T-helper 22 cell (primary cell): Measurements from ENCODE around the gene OR52N1.

Experiments
- DNase-seq: peaks from one replicate; pipeline ENCODE4 v3.0.0-alpha.2; 2020; ENCODE audit warnings: low read depth

Gene OR52N1

DNA sequence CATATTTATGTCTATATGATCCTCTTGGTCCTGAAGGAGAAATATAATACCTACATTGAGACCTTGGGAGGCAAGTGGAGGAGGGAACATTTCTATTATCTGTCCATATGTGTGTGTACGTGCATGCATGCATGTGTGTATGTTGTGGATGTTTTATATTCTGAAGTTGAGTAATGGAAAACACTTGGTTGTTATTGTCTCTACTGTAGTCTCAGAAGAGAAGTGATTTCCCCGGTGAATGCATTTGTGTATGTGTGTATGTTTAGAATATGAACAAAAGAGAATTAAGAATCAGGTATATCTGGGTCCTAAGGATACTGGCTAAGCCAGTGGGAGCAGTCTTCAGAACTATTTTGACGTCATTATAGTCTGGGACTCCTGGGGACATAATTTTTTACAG lies at the start of gene OR52N1:
TSS of gene OR52N1 (minus strand) at position 101 of the 400 bp plus-strand sequence. CDS start 2,449 bp downstream, outside the sequence.
- no peak for DNase-seq

DNA sequence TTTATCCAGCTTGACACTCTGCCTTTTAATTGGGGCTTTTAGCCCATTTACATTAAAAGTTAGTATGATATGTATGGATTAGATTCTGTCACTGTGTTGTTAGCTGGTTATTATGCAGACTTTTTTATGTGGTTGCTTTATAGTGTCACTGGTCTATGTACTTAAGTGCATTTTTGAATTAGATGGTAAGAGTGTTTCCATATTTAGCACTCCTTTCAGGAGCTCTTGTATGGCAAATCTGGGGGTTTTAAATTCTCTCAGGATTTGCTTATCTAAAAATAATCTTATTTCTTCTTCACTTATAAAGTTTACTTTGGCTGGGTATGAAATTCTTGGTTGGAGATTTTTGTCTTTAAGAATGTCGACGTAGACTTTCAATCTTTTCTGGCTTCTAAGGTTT lies 46.6 kb upstream of the OR52N1 start:
- DNase-seq = no peak

DNA sequence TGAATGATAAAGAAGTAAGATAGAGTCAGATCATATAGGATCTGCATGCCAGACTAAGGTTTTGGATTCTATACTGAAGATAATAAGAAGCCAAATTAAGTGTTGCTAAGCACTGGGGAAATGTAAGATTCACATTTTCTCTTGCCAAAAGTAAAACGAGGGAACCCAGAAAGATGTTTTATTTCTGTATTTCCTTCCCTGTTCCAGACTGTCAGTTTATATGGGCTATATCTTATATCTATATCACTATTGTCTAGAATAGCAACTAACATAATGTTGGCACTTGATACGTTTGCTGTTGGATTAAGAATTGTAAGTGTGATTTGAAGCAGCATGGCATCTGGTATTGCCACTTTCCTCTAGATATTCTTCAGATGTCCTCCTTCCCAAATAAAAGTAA lies 42.4 kb upstream of the OR52N1 start:
- DNase-seq = no peak

DNA sequence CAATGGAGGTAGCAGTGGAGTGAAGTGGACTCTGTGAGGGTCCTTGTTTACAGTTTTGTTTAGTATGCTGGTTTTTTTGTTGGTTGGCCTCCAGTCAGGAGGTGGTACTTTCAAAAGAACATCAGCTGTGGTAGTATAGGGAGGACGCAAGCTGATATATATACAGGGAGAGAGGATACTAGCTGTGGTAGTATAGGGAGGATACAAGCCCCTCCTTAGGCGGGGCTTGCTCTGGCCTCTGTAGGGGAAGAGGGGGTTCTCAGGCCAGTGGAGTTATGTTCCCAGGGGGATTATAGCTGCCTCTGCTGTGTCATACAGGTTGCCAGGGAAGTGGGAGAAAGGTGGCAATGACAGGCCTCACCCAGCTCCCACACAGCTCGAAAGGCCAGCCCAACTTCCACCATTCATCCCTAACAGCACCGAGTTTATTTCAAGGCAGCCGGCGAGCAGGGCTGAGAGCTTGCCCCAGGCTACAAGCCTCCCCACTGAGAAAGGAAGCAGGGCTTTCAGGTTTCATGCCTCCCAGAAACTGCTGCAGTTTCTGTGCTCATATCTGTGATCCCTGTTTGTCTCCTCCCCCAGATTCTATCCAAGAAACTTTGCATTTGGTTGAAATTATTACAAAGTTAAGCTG lies 40.2 kb upstream of the OR52N1 start:
- no peak for DNase-seq

DNA sequence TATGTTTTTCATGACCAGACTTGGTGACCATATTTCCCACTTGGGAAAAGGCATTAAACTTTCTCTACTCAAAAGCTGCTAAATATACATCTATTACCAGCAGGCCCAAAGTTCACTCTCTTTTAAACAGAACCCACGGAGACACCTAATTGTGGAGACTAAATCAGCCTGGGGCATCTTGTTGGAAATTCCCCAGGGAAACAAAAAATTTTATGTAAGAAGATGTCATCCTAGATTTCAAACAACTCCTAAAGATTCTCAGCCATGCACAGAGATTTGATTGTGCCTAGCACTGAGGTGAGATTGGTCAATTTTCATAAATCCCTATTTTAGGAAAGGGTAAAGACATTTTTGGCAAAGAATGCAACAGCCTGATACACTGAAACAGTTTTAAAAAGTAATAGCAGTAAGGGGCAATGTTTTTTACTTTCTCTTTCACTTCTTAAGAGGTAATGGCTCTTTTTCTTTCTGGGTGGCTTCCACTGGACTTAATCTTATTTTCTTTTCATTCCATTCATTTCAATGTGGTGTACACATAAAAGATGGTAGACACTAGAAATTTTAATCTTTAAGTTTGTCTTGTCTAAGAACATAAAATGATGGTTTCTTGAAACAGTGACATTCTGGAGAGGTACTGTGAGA lies 27.3 kb upstream of the OR52N1 start:
- DNase-seq = no peak

DNA sequence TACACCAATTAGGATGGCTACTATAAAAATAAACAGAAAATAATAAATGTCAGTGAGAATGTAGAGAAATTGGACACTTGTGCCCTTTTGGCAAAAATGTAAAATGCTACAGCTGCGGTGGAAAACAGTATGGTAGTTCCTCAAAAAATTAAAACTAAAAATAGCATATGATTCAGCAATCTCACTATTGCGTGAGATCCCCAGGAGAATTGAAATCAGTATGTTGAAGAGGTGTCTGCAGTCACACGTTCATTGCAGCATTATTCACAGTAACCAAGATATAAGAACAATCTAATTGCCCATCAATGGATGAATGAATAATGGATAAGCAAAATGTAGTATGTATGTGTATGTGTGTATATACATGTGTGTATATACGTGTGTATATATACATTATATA lies 24.5 kb upstream of the OR52N1 start:
- DNase-seq = no peak

DNA sequence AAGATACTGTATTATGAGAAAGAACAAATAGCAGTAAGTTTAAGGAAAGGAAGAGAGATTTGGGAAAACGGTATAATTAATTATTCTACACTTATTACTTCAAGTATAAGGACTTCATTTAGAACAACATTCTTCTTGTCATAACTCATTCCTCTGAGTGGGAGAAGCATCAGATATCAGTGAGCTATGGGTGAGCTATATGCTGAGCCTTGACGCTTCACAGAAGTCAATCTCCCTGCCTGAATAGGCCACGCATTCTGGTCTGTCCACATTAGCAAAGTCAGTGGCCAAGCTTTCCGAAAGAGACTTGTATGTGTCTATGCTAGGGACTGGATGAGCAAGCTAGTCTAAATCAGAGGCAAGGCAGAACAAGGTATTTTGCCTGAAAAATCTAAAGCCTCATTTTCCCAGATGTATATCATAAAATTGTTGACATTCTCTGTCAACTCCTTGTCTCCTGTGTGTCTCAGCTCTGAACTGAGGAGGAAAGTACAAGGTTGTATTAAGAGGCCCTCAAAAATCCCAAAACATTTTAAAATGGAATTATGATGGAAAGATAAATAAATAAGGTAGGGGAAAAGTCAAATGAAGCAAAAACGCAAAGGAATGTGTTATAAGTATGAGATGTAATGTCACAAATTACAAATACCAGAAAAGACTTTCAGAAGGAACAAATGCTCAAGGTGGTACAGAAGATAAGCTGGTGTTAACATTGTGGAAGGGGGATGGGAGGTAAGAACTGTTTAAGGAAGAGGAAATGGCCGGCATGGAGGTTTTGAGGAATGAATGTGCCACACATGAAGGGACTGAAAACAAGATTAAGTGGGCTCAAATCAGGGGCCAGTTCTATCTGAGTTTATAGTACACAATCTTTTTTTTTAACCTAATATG lies 19.1 kb upstream of the OR52N1 start:
- no peak for DNase-seq

DNA sequence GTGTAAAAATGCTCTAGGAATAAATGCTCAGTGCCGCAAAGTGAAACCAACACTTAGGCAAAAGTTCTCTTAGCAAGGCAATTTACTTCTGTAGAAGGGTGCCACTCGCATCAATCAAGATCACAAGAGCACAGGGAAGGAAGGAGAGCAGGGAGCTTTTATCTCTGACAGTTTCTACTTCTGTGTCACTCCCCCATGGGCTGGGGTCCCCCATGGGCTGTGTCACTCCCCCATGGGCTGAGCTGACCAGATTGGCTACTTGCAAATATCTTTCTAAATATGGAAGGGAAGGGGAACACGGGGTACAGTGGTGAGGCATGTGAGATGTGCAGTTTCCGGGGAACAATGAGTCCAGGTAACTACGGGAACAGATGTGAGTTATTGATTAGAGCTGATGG lies 18.1 kb upstream of the OR52N1 start:
- DNase-seq = no peak

DNA sequence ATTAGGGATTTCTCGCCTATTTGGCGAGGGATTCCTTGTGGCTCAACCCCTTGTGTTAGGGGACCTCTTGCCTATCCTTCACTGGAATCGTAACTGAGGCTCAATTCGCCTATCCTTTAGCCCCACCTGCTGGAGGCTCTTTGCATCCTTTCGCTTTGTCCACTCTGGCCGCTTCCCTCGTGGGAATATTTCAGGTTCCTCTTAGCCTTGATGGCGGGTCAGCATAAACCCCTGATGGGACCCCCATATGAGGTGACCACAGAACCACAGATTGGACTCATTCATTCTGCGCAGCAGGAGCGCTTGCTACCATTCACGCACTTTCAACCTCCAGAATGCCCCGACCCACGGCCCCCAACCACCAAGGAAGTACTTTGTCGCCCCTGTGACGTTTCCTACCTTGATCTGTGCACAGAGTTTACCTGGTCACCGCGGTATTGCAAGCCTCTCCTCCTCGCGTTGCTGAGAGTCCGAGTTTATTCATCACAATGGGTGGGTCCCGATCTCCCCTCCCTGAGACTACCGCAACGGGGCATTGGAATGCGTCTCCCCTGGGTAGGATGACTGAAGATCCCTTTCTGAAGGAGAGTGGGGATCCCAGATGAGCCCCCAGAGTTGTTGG lies 17.5 kb upstream of the OR52N1 start, which contains the start of gene OR52N2:
TSS of gene OR52N2 (plus strand) at position 425 of the 622 bp plus-strand sequence. CDS start 11,412 bp downstream, outside the sequence.
- peak; percentile 29 for DNase-seq

DNA sequence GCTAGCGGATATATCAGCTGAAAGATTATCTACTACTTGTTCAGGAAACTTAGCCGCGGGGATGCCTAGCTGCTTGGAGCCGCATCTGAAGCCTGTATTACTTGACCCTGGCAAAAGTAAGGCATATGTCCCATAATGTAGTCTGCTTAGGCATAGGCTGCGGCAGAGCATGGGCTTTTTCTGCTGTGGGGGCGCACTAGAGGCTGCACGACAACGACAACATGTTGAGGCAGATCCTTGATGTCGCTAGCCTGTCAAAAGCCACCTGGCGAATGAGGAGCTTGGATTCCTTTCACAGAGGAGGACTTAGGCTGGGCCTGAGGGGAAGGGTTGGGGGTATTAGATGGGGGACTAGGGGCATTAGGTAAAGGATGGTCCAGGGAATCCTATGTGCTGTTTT lies 16.5 kb upstream of the OR52N1 start:
- no peak for DNase-seq

DNA sequence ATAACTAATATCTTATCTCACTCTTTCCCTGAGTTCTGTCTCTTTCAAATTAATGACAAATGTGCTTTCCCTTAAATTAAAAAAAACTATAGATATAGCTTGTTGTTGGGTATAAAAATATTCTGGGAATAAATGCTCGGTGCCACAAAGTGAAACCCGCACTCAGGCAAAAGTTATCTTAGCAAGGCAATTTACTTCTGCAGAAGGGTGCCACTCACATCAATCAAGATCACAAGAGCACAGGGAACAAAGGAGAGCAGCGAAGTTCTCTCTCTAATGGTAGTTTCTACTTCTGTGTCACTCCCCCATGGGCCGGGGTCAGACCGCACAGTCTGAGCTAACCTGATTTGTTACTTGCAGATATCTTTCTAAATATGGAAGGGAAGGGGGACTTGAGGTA lies 12.9 kb upstream of the OR52N1 start:
- DNase-seq = no peak

DNA sequence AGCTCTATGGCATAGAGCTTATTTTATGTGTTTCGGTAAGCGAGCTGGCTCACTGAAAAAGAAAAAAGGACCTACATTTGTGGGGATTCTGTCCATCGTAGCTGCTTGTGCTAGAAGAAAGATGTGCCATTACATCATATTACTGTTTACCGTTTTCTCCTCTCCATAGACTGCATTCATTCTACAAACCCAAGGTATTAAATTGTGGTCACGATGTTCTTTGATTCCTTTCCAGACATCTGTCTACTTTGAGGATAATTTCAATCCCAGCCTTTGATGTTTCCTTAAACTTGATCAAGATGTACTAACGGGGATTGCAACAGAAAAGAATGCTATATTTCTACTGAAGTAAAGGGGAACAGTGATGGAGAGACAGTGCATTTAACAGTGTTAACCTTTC lies 5.5 kb upstream of the OR52N1 start:
- DNase-seq = no peak

DNA sequence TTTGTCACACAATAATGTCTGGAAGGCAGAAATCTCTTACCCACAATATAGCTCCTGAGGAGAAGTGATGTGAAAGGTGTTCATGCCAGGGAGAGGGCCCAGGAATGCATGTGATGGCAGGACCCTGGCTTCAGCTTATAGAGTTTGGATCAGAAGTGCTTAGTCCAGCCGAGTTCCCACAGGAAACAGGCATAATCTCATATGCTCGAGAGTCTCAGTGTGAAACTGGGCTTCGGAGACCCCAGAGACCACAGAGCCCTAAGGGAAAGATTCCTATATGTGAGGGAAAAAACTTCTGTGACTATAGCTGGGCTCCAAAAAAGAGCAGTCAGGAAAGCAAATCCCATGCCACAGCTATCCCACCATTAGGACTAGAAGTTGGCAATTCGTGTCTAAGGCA lies 7.8 kb downstream of the OR52N1 start, which contains the start of gene OR52N5:
TSS of gene OR52N5 (minus strand) at position 101 of the 400 bp plus-strand sequence. CDS start 4,721 bp downstream, outside the sequence.
- DNase-seq = no peak

DNA sequence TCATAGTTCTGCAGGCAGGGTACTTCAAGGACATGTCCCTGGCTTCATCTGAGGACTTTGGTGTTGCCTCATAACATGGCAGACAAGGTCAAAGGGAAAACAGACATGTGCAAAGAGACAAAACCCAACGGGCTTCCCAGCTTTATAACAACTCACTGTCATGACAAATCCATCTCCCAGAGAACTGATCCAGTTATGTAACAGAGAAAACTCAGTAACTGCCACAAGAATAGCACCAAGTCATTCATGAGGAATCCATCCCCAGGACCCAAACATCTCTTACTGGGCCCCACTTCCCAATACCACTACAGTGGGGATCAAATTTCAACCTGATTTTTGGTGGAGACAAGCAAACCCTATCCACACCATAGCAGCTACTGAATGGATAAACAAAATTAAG lies 24.0 kb downstream of the OR52N1 start:
- no peak for DNase-seq

DNA sequence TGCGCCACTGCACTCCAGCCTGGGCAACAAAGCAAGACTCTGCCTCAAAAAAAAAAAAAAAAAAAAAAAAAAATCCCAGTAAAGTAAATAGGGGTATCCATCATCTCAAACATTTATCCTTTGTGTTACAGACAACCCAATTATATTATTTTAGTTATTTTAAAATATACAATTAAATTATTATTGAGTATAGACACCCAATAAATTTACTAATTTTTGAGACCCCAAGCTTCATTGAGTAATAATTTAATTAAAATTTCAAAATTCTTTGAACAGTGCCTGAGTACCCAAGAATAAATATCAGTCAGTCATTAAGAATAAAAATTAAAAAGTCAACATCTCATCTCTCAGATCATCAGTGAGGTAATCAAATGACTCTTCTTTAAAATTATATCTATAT lies 37.1 kb downstream of the OR52N1 start, which contains the start of gene OR52N4:
TSS of gene OR52N4 (plus strand) at position 301 of the 400 bp plus-strand sequence. CDS start 498 bp downstream, outside the sequence.
- no peak for DNase-seq

DNA sequence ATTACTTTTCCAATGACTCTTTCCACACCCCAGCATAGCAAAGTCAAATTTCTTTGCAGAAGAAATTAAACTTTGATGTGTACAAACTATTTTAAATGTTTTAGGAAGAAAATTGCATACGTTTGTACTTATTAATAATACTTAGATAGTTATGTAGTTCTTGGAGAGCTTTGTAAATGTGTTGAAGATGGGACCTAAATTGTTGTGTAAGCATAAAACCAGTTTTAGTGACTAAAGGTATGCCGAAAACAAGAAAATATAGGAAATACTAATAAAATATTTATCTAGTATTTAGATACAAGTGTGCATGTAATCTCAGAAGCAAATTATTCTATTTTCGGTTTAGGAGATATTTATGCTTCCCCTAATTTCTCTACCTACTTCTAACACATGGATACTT lies 41.2 kb downstream of the OR52N1 start:
- DNase-seq = no peak

DNA sequence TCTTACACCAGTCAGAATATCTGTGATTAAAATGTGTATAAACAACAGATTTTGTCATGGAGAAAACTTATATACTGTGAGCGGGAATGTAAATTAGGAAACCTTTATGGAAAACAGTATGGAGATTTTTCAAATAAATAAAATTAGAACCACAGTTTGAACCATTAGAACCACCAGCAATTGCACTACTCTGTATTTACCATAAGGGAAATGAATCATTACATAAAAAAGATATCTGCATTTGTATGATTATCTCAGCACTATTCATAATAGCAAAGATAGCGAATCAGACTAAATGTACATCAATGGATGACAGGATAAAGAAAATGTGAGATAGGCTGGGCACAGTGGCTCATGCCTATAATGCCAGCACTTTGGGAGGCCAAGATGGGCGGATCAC lies 44.5 kb downstream of the OR52N1 start:
- DNase-seq = no peak

DNA sequence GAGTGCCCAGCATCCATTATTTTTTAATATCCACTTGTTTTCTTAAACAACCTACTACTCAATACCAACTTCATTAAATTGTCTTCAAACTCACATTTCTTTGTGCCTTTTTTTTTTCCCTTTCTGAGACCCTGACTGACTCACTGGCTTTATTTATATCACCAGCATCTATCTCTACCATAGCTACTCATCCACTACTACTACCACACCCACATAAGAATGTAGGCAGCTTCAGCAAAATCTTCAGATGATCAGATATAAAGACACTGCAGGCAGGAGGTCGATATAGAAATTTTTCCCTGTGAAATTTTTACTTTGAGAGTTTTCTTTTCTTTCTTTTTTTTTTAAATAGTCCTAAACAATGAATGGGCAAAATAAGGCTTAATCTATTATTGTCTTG lies 52.6 kb downstream of the OR52N1 start:
- DNase-seq = no peak

DNA sequence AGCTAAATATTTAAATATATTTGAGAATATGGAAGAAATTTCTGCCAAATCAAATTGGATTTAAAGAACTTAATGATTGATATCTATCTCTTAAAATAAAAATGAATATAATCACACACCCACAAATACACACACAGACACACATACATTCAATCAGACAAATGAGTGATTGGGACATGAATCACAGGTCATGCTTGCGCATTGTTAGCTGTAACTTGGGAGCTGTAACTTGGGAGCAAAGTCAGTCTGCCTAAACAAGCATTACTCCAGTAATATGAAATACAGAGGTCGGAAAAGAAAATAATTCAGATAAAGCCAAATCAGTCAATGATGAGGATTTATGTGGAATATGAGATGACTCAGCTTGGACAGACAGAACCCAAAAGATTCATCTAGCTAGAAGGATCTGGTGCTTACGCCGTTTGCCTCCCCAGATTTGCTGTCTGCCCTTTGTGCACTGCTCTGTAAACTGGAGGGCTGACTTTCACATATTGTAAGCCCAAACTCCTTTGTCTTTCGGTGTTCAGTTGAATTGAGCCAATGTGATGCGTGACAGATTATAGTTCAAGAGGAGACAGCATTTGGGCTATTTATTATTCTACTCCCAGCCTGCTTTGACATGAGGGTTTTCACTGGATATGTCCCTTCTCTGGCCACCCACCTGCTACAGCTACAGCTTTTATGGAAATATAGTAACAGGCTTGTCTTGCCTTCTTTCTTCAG lies 53.2 kb downstream of the OR52N1 start:
- no peak for DNase-seq

DNA sequence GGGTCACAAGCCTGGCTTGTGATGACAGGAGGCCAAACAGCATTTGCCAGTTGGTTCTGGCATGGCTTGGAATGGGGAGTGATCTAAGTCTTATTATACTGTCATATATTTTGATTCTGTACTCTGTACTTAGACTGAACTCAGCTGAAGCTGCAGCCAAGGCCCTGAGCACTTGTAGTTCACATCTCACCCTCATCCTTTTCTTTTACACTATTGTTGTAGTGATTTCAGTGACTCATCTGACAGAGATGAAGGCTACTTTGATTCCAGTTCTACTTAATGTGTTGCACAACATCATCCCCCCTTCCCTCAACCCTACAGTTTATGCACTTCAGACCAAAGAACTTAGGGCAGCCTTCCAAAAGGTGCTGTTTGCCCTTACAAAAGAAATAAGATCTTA lies 54.0 kb downstream of the OR52N1 start:
- DNase-seq = no peak
